Forelimb muscle (tissue), 1 donor: ENCODE measurements around the gene GNL3. TPM values are rescaled to one million over a fixed set of nuclear protein-coding genes. Genes with fewer than 3 reads are reported as not detected.

ENCODE experiments used
- DNase-seq: peaks from one replicate; pipeline ENCODE4 v3.0.0-alpha.2; 2013; ENCODE audit warnings: low read depth
- polyA plus RNA-seq: library from polyadenylated mRNA; unstranded; fragments of 120-200 nt; gene quantifications from one replicate; pipeline ENCODE4 v1.2.1, GENCODE V29; 2013; ENCODE audit not compliant: insufficient read length

GNL3 gene
- polyA plus RNA-seq, 1 donor: 86.8 TPM

- no peak for DNase-seq
Observed at GRCh38 chr3:52688266-52688665, 2.4 kb downstream of the GNL3 start.

- DNase-seq: no peak
Observed at GRCh38 chr3:52689151-52689550, 3.3 kb downstream of the GNL3 start.

GRCh38 chr3:52690560-52690959, 4.7 kb downstream of the GNL3 start:
- no peak for DNase-seq

- no peak for DNase-seq
Observed at GRCh38 chr3:52693071-52693470, 7.2 kb downstream of the GNL3 start.

GRCh38 chr3:52694528-52695189, 8.8 kb downstream of the GNL3 start:
- no peak for DNase-seq

- no peak for DNase-seq
Observed at GRCh38 chr3:52695798-52696671, 10.2 kb downstream of the GNL3 start.

GRCh38 chr3:52696830-52697631, 11.2 kb downstream of the GNL3 start:
- DNase-seq: no peak

GRCh38 chr3:52697632-52697965, 11.8 kb downstream of the GNL3 start:
- DNase-seq: no peak

- DNase-seq: no peak
Observed at GRCh38 chr3:52703341-52703740, 17.5 kb downstream of the GNL3 start.

GRCh38 chr3:52704611-52705437, 19.0 kb downstream of the GNL3 start:
- no peak for DNase-seq

GRCh38 chr3:52705438-52705687, 19.5 kb downstream of the GNL3 start:
- DNase-seq: no peak

GRCh38 chr3:52705688-52706686, 20.2 kb downstream of the GNL3 start, which contains the start of the genes GLT8D1 and SPCS1:
Gene GLT8D1 (minus strand): TSS chr3:52705791. CDS start chr3:52700460, 5,331 bp downstream.
Gene SPCS1 (plus strand): TSS chr3:52706106. CDS start chr3:52706247, 141 bp downstream.
- DNase-seq: no peak

- DNase-seq: no peak
Observed at GRCh38 chr3:52707585-52707984, 21.8 kb downstream of the GNL3 start.

- DNase-seq: no peak
Observed at GRCh38 chr3:52710512-52710911, 24.7 kb downstream of the GNL3 start.

- no peak for DNase-seq
Observed at GRCh38 chr3:52712291-52713212, 26.7 kb downstream of the GNL3 start.

GRCh38 chr3:52714335-52715302, 28.8 kb downstream of the GNL3 start:
- no peak for DNase-seq

GRCh38 chr3:52715714-52716305, 30.0 kb downstream of the GNL3 start:
- no peak for DNase-seq

GRCh38 chr3:52719618-52720017, 33.8 kb downstream of the GNL3 start:
- no peak for DNase-seq
